Heart left ventricle (tissue), 13 donors: ENCODE results near the gene HELZ.

ENCODE experiments used
- POLR2A ChIP-seq, 2 donors: fragments of 450-650 bp; IDR thresholded peaks; one replicate each; pipeline ENCODE4 v1.6.1; 2017; ENCODE audit warnings: antibody characterized with exemption in 2 of 2, mild to moderate bottlenecking in 2 of 2, moderate library complexity in 2 of 2
- TF ChIP-seq, protein P1 (sequence below), 12 donors: fragments of 200-600 bp; sonication (generic) in 4 of 12; IDR thresholded peaks; one replicate each; pipeline versions ENCODE4 v1.5.0 to v1.8.0; 2018 to 2022; ENCODE audit warnings: antibody characterized with exemption in 12 of 12, mild to moderate bottlenecking in 5 of 12
- donor health status: ischemic (EF 13 %, LVEDD 7.1; RV severe dilation, severe dysfunction).
- donor health status: DM: no; HTN: yes; CAD: no.
- donor health status: DM: no; HTN: no; CAD: no.
- donor health status: ischemic (EF 25% LVEDD 6.9; RV normal size, moderate dysfunction).
- donor health status: ischemic (EF 25% LVEDD 5.7; RV mildly dilated, moderate dysfunction).
- donor health status: ischemic (EF 35%, LVEDD 5.7; RV mildly dilated, moderate dysfunction).
- donor health status: nonischemic (EF 11% LVEDD 7.7; RV severe dilation, severe dysfunction).
- donor health status: DM: yes; HTN: yes; CAD: no.
- donor health status: PGD.
- donor health status: ischemic (EF 29% LVEDD 5.4; RV normal size, mild dysfunction).
- donor health status: nonischemic (EF 23%, LVEDD 6.1; RV moderate dilation, normal function).

DNA sequence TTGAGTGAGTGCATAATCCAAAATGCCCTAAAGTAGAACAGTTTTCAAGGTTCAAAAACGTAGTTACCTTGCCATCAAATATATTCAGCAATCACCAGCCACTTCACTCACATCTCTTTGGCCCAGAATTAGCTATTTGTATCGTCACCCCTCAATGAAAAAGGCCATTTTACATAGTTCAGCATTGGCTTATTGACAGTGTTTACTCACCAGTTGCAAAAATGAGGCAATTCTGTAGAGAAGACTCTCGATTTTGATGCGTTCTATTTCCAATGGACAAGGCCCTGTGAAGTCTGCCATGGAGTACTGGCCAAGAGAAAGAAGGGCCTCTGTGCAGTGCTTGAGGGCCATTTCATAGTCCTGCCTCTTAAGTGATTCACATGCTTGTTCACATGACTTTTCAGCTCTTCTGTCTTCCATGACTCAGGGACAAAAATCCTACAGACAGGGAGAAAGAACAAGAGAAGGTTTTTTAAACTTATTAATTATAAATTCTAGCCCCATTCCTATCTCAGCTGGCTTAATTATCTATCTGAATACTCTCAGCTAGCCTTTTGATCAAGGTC lies 26.5 kb downstream of the HELZ start:
- TF ChIP-seq, protein P1, sequence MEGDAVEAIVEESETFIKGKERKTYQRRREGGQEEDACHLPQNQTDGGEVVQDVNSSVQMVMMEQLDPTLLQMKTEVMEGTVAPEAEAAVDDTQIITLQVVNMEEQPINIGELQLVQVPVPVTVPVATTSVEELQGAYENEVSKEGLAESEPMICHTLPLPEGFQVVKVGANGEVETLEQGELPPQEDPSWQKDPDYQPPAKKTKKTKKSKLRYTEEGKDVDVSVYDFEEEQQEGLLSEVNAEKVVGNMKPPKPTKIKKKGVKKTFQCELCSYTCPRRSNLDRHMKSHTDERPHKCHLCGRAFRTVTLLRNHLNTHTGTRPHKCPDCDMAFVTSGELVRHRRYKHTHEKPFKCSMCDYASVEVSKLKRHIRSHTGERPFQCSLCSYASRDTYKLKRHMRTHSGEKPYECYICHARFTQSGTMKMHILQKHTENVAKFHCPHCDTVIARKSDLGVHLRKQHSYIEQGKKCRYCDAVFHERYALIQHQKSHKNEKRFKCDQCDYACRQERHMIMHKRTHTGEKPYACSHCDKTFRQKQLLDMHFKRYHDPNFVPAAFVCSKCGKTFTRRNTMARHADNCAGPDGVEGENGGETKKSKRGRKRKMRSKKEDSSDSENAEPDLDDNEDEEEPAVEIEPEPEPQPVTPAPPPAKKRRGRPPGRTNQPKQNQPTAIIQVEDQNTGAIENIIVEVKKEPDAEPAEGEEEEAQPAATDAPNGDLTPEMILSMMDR (IDR thresholded peaks at IDR 0.05), result no peak
- TF ChIP-seq POLR2A (IDR thresholded peaks at IDR 0.05), result no peak
